Gastrocnemius medialis (tissue), 4 donors: ENCODE results near the gene GALNT9. TPM values are rescaled to one million over a fixed set of nuclear protein-coding genes. Genes with fewer than 3 reads are reported as not detected.

ENCODE experiments used
- ATAC-seq, 2 donors: fragments of 150-250 bp; one replicate each; pipeline ENCODE4 v1.9.1; 2016
- DNase-seq, 2 donors: peaks; one replicate each; pipeline ENCODE4 v3.0.0-alpha.2; 2019
- H3K27ac ChIP-seq, 4 donors: fragments of 200-600 bp; sonication (generic); 1 replicate in 1 of 4; 2 replicates in 3 of 4; pipeline ENCODE4 v1.5.1; 2016 to 2018; ENCODE audit warnings: mild to moderate bottlenecking in 2 of 4, moderate library complexity in 1 of 4
- H3K27me3 ChIP-seq, 3 donors: fragments of 200-600 bp; sonication (generic) in 2 of 3; 1 replicate in 1 of 3; 2 replicates in 2 of 3; pipeline versions ENCODE4 v1.5.1 to v1.6.0; 2016 to 2019; ENCODE audit warnings: mild to moderate bottlenecking in 1 of 3, moderate library complexity in 1 of 3
- H3K36me3 ChIP-seq, 2 donors: fragments of 200-600 bp; sonication (generic) in 1 of 2; one replicate each; pipeline ENCODE4 v1.5.1; 2017 to 2018
- H3K4me1 ChIP-seq, 2 donors: fragments of 200-600 bp; sonication (generic) in 1 of 2; one replicate each; pipeline ENCODE4 v1.5.1; 2016 to 2017; ENCODE audit warnings: mild to moderate bottlenecking in 2 of 2
- H3K4me3 ChIP-seq, 4 donors: fragments of 200-600 bp; sonication (generic) in 3 of 4; 1 replicate in 1 of 4; 2 replicates in 3 of 4; pipeline ENCODE4 v1.5.1; 2016 to 2019; ENCODE audit warnings: mild to moderate bottlenecking in 2 of 4
- H3K9me3 ChIP-seq, 3 donors: fragments of 200-600 bp; sonication (generic) in 2 of 3; 1 replicate in 1 of 3; 2 replicates in 2 of 3; pipeline ENCODE4 v1.5.1; 2016 to 2019
- CTCF ChIP-seq, 5 experiments: fragments of 450-650 bp in 3 of 5; fragments of 200-600 bp in 2 of 5; sonication (generic) in 2 of 5; IDR thresholded peaks in 4 of 5; conservative IDR thresholded peaks in 1 of 5; 1 replicate in 4 of 5; 2 replicates in 1 of 5; pipeline ENCODE4 v1.5.1; 2016 to 2019; ENCODE audit warnings: antibody characterized with exemption in 5 of 5, mild to moderate bottlenecking in 3 of 5, moderate library complexity in 3 of 5
- POLR2A ChIP-seq, 2 donors: fragments of 450-650 bp; IDR thresholded peaks; one replicate each; pipeline ENCODE4 v1.6.1; 2017; ENCODE audit warnings: antibody characterized with exemption in 2 of 2, mild to moderate bottlenecking in 2 of 2, moderate library complexity in 2 of 2
- in situ Hi-C, 4 donors: fragments of 200-750 bp; cut with MboI; loops; one replicate each; pipeline versions ENCODE4 v1.15.0 to v1.8.0; 2017; ENCODE audit warnings: low sequenced_read_pairs in 4 of 4
- intact Hi-C: fragments of 100-400 bp; cut with DNase I; formaldehyde crosslinking; loops from one replicate; pipeline ENCODE4 v1.15.1; 2023; ENCODE audit warnings: low total_unique reads
- total RNA-seq, 4 donors: library from RNA; depleted of rRNA; stranded (reverse); fragments of >200 nt; gene quantifications; one replicate each; pipeline versions ENCODE4 v1.1.0 to v1.2.3, GENCODE V29; 2016

Gene GALNT9
- total RNA-seq, 4 donors from 2014 or later, result not detected

GRCh38 chr12:132321321-132322118 lies 7.9 kb downstream of the GALNT9 start:
- Histone ChIP-seq H3K36me3 (no peaks in the 10 kb centered on the region), H3K9me3 (no peaks in the 10 kb centered on the region), H3K27ac (no peak overlapping the region), H3K4me3 (no peak overlapping the region), H3K27me3 (peaks cover 21 to 38% (median 29%) of the 10 kb centered on the region in 3 donors), H3K4me1 (no peaks in the 10 kb centered on the region)
- ATAC-seq, result no peak
- TF ChIP-seq POLR2A (IDR thresholded peaks at IDR 0.05), result no peak
- no peak for TF ChIP-seq CTCF (IDR thresholded peaks at IDR 0.05 in 4 of 5, conservative IDR thresholded peaks at IDR 0.05 in 1 of 5)
- in situ Hi-C loops (no loop called here), intact Hi-C loops (no loop called here)
- DNase-seq, result no peak

DNA sequence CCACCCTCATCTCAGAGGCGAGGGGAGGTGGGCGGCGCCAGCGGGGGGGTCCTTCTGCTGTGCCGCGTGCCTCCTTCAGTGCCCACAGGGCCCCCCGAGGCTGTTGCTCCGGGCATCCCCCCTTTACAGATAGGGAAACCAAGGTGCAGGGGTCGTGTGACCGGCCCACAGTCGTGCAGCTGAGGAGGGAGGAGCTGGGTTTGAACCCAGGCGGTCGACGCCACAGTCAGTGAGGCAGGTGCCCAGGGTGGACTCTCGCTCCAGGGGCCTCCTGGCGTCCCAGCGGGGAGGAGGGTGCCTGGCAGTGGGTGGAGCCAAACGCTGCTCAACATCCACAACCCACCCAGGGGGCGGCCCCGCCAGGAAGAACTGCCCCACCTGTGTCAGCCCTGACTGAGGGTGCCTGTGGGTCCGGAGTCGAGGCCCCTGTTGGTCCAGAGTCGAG lies 8.6 kb downstream of the GALNT9 start:
- intact Hi-C loops, result no loop called here
- no peaks in the 10 kb centered on the region for H3K4me1 ChIP-seq
- no peaks in the 10 kb centered on the region for H3K36me3 ChIP-seq
- in situ Hi-C loops, result no loop called here
- ATAC-seq, result no peak
- H3K9me3 ChIP-seq, result no peaks in the 10 kb centered on the region
- no peak overlapping the region for H3K4me3 ChIP-seq
- no peak for DNase-seq
- TF ChIP-seq CTCF (IDR thresholded peaks at IDR 0.05 in 4 of 5, conservative IDR thresholded peaks at IDR 0.05 in 1 of 5) (no peak), POLR2A (IDR thresholded peaks at IDR 0.05) (no peak)
- H3K27ac ChIP-seq, result no peak overlapping the region
- peaks cover 22 to 38% (median 33%) of the 10 kb centered on the region in 3 donors for H3K27me3 ChIP-seq

DNA sequence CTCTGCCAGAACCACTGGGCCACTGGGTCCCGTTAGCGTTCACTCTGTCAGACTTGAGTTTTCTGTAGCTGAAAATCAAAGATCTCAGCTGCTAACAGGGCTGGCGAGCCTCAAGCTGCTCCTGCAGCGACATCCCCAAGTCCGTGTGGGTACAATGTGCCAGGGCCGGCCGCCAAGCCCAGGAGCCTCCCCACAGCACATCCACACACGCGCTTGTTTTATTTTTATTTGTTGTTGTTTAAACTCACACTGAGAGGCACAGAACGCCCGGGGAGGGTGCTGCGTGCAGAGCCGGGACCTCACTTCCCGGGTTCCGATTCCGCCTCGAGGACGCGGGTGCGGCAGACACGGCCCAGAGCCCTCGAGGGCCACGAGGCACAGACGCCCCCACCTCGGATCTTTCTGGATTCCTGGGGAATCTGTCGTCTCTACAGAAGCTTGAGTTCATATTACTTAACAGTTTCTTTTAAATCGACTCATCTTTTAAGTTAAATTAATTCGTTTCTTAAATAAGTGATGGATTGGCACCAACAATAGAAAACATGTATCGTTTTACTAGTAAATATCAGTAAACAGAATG lies 9.3 kb downstream of the GALNT9 start:
- no peak overlapping the region for H3K27ac ChIP-seq
- TF ChIP-seq CTCF (IDR thresholded peaks at IDR 0.05 in 4 of 5, conservative IDR thresholded peaks at IDR 0.05 in 1 of 5), result no peak
- no peak for TF ChIP-seq POLR2A (IDR thresholded peaks at IDR 0.05)
- no peak for ATAC-seq
- in situ Hi-C loops (no loop called here), intact Hi-C loops (no loop called here)
- no peak overlapping the region for H3K4me3 ChIP-seq
- no peaks in the 10 kb centered on the region for H3K36me3 ChIP-seq
- H3K27me3 ChIP-seq, result peaks cover 22 to 42% (median 36%) of the 10 kb centered on the region in 3 donors
- H3K4me1 ChIP-seq, result no peaks in the 10 kb centered on the region
- H3K9me3 ChIP-seq, result no peaks in the 10 kb centered on the region
- no peak for DNase-seq

DNA sequence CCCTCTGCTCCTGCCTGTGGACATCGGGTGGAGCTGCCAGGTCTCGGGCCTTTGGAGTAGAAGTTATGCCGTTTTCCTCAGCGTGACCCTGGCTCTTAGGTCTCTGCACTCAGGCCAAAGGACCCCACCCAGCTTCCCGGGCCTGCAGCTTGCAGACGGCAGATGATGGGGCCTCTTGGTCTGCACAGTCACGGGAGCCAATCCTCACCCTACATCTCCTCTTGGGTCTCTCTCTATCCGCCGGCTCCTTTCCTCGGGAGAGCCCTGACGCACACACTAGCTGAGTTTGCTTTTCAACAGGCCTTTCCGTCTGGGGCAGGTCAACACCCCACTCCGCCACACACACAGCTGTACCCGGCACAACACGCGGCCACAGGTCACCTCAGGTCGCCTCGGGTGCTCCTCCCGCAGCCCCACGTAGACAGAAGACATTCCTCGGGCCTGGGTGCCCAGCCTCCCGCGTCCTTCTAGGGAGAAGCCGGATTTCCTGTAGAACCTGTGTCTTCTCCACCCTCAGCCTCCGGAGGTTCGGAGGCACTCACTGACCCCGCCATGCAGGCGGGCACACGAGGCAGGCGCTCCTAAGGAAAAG lies 9.9 kb downstream of the GALNT9 start:
- DNase-seq (no peak), ATAC-seq (no peak)
- no peak for TF ChIP-seq CTCF (IDR thresholded peaks at IDR 0.05 in 4 of 5, conservative IDR thresholded peaks at IDR 0.05 in 1 of 5)
- TF ChIP-seq POLR2A (IDR thresholded peaks at IDR 0.05), result no peak
- Histone ChIP-seq H3K4me1 (no peaks in the 10 kb centered on the region), H3K4me3 (no peak overlapping the region), H3K27ac (no peak overlapping the region), H3K36me3 (no peaks in the 10 kb centered on the region), H3K9me3 (no peaks in the 10 kb centered on the region), H3K27me3 (peaks cover 22 to 44% (median 31%) of the 10 kb centered on the region in 3 donors)
- in situ Hi-C loops, result no loop called here
- intact Hi-C loops, result no loop called here
